PC-3 (cell line): ENCODE results near the gene CYTIP.

ENCODE experiments used
- EZH2 ChIP-seq: fragments of 300-600 bp; sonication (generic); IDR thresholded peaks from one replicate; pipeline ENCODE4 v1.6.1; 2017; ENCODE audit warnings: antibody characterized with exemption, mild to moderate bottlenecking, low read length; ENCODE audit not compliant: unreplicated experiment
- TF ChIP-seq, protein P1 (sequence below): fragments of 300-600 bp; sonication (generic); conservative IDR thresholded peaks from 2 replicates; pipeline ENCODE4 v1.5.1; 2017; ENCODE audit warnings: antibody characterized with exemption, low read depth, mild to moderate bottlenecking, low read length

DNA sequence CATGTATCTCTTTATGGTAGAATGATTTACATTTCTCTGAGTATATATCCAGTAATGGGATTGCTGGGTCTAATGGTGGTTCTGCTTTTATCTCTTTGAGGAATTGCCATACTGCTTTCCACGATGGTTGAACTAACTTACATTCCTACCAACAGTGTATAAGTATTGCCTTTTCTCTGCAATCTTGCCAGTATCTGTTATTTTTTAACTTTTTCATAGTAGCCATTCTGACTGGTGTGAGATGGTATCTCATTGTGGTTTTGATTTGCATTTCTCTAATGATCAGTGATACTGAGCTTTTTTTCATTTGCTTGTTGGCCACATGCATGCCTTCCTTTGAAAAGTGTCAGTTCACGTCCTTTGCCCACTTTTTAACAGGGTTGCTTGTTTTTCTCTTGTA, 55.1 kb downstream of the CYTIP start:
- TF ChIP-seq EZH2, result no peak
- TF ChIP-seq, protein P1, sequence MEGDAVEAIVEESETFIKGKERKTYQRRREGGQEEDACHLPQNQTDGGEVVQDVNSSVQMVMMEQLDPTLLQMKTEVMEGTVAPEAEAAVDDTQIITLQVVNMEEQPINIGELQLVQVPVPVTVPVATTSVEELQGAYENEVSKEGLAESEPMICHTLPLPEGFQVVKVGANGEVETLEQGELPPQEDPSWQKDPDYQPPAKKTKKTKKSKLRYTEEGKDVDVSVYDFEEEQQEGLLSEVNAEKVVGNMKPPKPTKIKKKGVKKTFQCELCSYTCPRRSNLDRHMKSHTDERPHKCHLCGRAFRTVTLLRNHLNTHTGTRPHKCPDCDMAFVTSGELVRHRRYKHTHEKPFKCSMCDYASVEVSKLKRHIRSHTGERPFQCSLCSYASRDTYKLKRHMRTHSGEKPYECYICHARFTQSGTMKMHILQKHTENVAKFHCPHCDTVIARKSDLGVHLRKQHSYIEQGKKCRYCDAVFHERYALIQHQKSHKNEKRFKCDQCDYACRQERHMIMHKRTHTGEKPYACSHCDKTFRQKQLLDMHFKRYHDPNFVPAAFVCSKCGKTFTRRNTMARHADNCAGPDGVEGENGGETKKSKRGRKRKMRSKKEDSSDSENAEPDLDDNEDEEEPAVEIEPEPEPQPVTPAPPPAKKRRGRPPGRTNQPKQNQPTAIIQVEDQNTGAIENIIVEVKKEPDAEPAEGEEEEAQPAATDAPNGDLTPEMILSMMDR, result no peak
